ENCODE results near the gene LIN7A. TPM values are rescaled to one million over a fixed set of nuclear protein-coding genes. Genes with fewer than 3 reads are reported as not detected.

Gene LIN7A
- not detected for total RNA-seq

GRCh38 chr12:80937391-80938238 lies at the start of gene LIN7A:
TSS of gene LIN7A (minus strand) at chr12:80937934. CDS start at chr12:80937722, 212 bp downstream.

Small RNAs within 50 kb of the gene (microRNA-seq; reads per million reads assigned to microRNA genes)
- not detected for gene MIR617 (ENCODE audit: borderline microRNAs expressed, borderline replicate concordance)
- not detected for gene MIR618 (ENCODE audit: borderline microRNAs expressed, borderline replicate concordance)

Other genes with a start within 250 kb of the LIN7A start
- not detected for gene MYF6, start 230.3 kb downstream of the LIN7A start, total RNA-seq
- not detected for gene MYF5, start 221.0 kb downstream of the LIN7A start, total RNA-seq
- gene ACSS3, start 140.1 kb upstream of the LIN7A start, total RNA-seq: not detected

Data from activated naive CD4-positive, alpha-beta T cell treated with anti-CD3 and anti-CD28 coated beads, Interleukin-2, amount 10 ng/mL, durations not matched to agents 5 hours and 36 hours (primary cell).